Neural cell (in vitro differentiated cells): ENCODE measurements around the gene ZBTB21. TPM values are rescaled to one million over a fixed set of nuclear protein-coding genes. Genes with fewer than 3 reads are reported as not detected.
"Not testable (repeated sequence)": the region's sequence is repeated elsewhere in the genome, so short reads cannot be mapped to it uniquely, and the experiment has no call there.

ENCODE experiments used
- H2AFZ ChIP-seq: fragments of 200-600, 300-800 bp; sonication (generic), shearing (Covaris generic); 2 replicates; pipeline ENCODE4 v1.6.0; 2014; ENCODE audit warnings: low read depth, mild to moderate bottlenecking, antibody characterized with exemption, low read length, moderate library complexity
- H3F3A ChIP-seq: fragments of 200-600 bp; shearing (Covaris generic); 2 replicates; pipeline ENCODE4 v1.6.1; 2016; ENCODE audit warnings: mild to moderate bottlenecking, moderate library complexity, mixed read lengths, antibody characterized with exemption, low read length; ENCODE audit not compliant: insufficient read depth, poor library complexity, severe bottlenecking
- H3K27ac ChIP-seq: fragments of 200-600, 300-800 bp; sonication (generic), shearing (Covaris generic); 2 replicates; pipeline ENCODE4 v1.5.1; 2014; ENCODE audit warnings: mild to moderate bottlenecking, low read length, moderate library complexity
- H3K27me3 ChIP-seq: fragments of 300-800, 200-600 bp; sonication (generic), shearing (Covaris generic); 2 replicates; pipeline ENCODE4 v1.6.0; 2014; ENCODE audit warnings: mild to moderate bottlenecking, low read depth, low read length, moderate library complexity; ENCODE audit not compliant: insufficient read depth
- H3K36me3 ChIP-seq: fragments of 300-800, 200-600 bp; sonication (generic), shearing (Covaris generic); 2 replicates; pipeline ENCODE4 v1.5.1; 2014; ENCODE audit warnings: mild to moderate bottlenecking, antibody characterized with exemption, low read length, moderate library complexity; ENCODE audit not compliant: insufficient read depth
- H3K4me2 ChIP-seq: fragments of 300-800, 200-600 bp; sonication (generic), shearing (Covaris generic); 2 replicates; pipeline ENCODE4 v1.6.0; 2014; ENCODE audit warnings: mild to moderate bottlenecking, low read length
- H3K4me3 ChIP-seq: fragments of 300-800, 200-600 bp; sonication (generic), shearing (Covaris generic); 2 replicates; pipeline ENCODE4 v1.5.1; 2014; ENCODE audit warnings: mild to moderate bottlenecking, low read length, moderate library complexity
- H3K79me2 ChIP-seq: fragments of 200-600 bp; shearing (Covaris generic); replicated peaks from 2 replicates; pipeline ENCODE4 v1.6.0; 2014; ENCODE audit warnings: mild to moderate bottlenecking, low read length, moderate library complexity; ENCODE audit not compliant: insufficient read depth
- H3K9ac ChIP-seq: fragments of 300-800, 200-600 bp; sonication (generic), shearing (Covaris generic); 2 replicates; pipeline ENCODE4 v1.6.1; 2016; ENCODE audit warnings: mild to moderate bottlenecking, low read length, mixed read lengths
- H3K9me2 ChIP-seq: fragments of 200-600 bp; shearing (Covaris generic); 2 replicates; pipeline ENCODE4 v1.6.1; 2016; ENCODE audit warnings: mild to moderate bottlenecking, low read length, mixed read lengths; ENCODE audit not compliant: insufficient read depth
- H3K9me3 ChIP-seq: fragments of 200-600, 300-800 bp; sonication (generic), shearing (Covaris generic); 2 replicates; pipeline ENCODE4 v1.6.1; 2016; ENCODE audit warnings: mild to moderate bottlenecking, mixed run types, low read length, moderate library complexity, mixed read lengths
- H4K20me1 ChIP-seq: fragments of 200-600 bp; shearing (Covaris generic); 2 replicates; pipeline ENCODE4 v1.6.1; 2016; ENCODE audit warnings: mild to moderate bottlenecking, mixed run types; ENCODE audit not compliant: insufficient read depth
- CTCF ChIP-seq: fragments of 450-650 bp; IDR thresholded peaks from 2 replicates; pipeline ENCODE4 v1.5.1; 2014; ENCODE audit warnings: antibody characterized with exemption, mild to moderate bottlenecking, moderate library complexity; ENCODE audit not compliant: poor library complexity, severe bottlenecking
- EP300 ChIP-seq: fragments of 450-650 bp; conservative IDR thresholded peaks from 2 replicates; pipeline ENCODE4 v1.6.1; 2014; ENCODE audit warnings: antibody characterized with exemption, mild to moderate bottlenecking, moderate library complexity; ENCODE audit not compliant: poor library complexity, severe bottlenecking
- EZH2 ChIP-seq: fragments of 200-600, 300-800 bp; shearing (Covaris generic), sonication (generic); IDR thresholded peaks from 2 replicates; pipeline ENCODE4 v1.6.1; 2014; ENCODE audit warnings: antibody characterized with exemption, low read length, borderline replicate concordance, mild to moderate bottlenecking; ENCODE audit not compliant: insufficient read depth, poor library complexity, severe bottlenecking
- MXI1 ChIP-seq: fragments of 450-650 bp; conservative IDR thresholded peaks from 2 replicates; pipeline ENCODE4 v1.6.1; 2014; ENCODE audit warnings: antibody characterized with exemption, mild to moderate bottlenecking; ENCODE audit not compliant: poor library complexity, severe bottlenecking
- POLR2AphosphoS5 ChIP-seq: IDR thresholded peaks from 2 replicates; pipeline ENCODE4 v1.6.1; 2012
- RAD21 ChIP-seq: fragments of 450-650 bp; conservative IDR thresholded peaks from 2 replicates; pipeline ENCODE4 v1.6.1; 2014; ENCODE audit warnings: antibody characterized with exemption, mild to moderate bottlenecking, moderate library complexity
- REST ChIP-seq: IDR thresholded peaks from 2 replicates; pipeline ENCODE4 v1.6.1; 2012; ENCODE audit warnings: borderline replicate concordance
- SMC3 ChIP-seq: fragments of 450-650 bp; conservative IDR thresholded peaks from 2 replicates; pipeline ENCODE4 v1.6.1; 2014; ENCODE audit warnings: antibody characterized with exemption, mild to moderate bottlenecking, moderate library complexity; ENCODE audit not compliant: poor library complexity
- TAF1 ChIP-seq: IDR thresholded peaks from 2 replicates; pipeline ENCODE4 v1.6.1; 2012; ENCODE audit warnings: low read depth
- polyA plus RNA-seq: library from polyadenylated mRNA; depleted of rRNA; stranded (reverse); fragments of >200 nt; gene quantifications from 2 replicates; pipeline ENCODE4 v1.2.3, GENCODE V29; 2014

The ZBTB21 gene
- polyA plus RNA-seq, 1 donor from 2014 or later, result 8.0 TPM

- Histone ChIP-seq H3K4me3 (no peak overlapping the region), H3K4me2 (no peak overlapping the region)
These were observed 59.2 kb downstream of the ZBTB21 start for GRCh38 chr21:41950941-41951351.

GRCh38 chr21:41949631-41950030 is 60.5 kb downstream of the ZBTB21 start:
- not testable (repeated sequence) for H3K9me2 ChIP-seq, H3K4me3 ChIP-seq, H3K9me3 ChIP-seq, H3F3A ChIP-seq, H2AFZ ChIP-seq, H4K20me1 ChIP-seq, H3K79me2 ChIP-seq, H3K27ac ChIP-seq, H3K9ac ChIP-seq, H3K36me3 ChIP-seq, H3K4me2 ChIP-seq
- peaks cover 18% of the 10 kb centered on the region for H3K27me3 ChIP-seq

More at GRCh38 chr21:41950941-41951351, 59.2 kb downstream of the ZBTB21 start:
- no peak for TF ChIP-seq SMC3
- no peak for TF ChIP-seq CTCF
- TF ChIP-seq MXI1, result no peak
- TF ChIP-seq RAD21, result no peak
- TF ChIP-seq EZH2, result no peak
- no peak for TF ChIP-seq REST
- TF ChIP-seq EP300, result no peak
- TF ChIP-seq TAF1, result no peak
- no peak for TF ChIP-seq POLR2AphosphoS5
- Histone ChIP-seq H3K9me3 (no peaks in the 10 kb centered on the region), H3K27me3 (peaks cover 18% of the 10 kb centered on the region), H3K36me3 (no peaks in the 10 kb centered on the region), H4K20me1 (no peaks in the 10 kb centered on the region), H3K79me2 (no peaks in the 10 kb centered on the region), H3F3A (no peaks in the 10 kb centered on the region), H3K9me2 (no peaks in the 10 kb centered on the region), H3K9ac (no peak overlapping the region), H2AFZ (no peak overlapping the region), H3K27ac (no peak overlapping the region)

GRCh38 chr21:41948901-41949300 is 61.3 kb downstream of the ZBTB21 start:
- H3K4me2 ChIP-seq, result no peak overlapping the region
- no peak overlapping the region for H3K27ac ChIP-seq
- H3K9ac ChIP-seq, result no peak overlapping the region
- no peaks in the 10 kb centered on the region for H3K9me3 ChIP-seq
- no peaks in the 10 kb centered on the region for H3K36me3 ChIP-seq
- H3K79me2 ChIP-seq, result no peaks in the 10 kb centered on the region
- H3K9me2 ChIP-seq, result no peaks in the 10 kb centered on the region
- peaks cover 13% of the 10 kb centered on the region for H3K27me3 ChIP-seq
- H3K4me3 ChIP-seq, result no peak overlapping the region
- H3F3A ChIP-seq, result no peaks in the 10 kb centered on the region
- H2AFZ ChIP-seq, result no peak overlapping the region
- no peak for TF ChIP-seq RAD21
- TF ChIP-seq SMC3, result no peak
- no peak for TF ChIP-seq MXI1
- no peak for TF ChIP-seq EP300
- no peak for TF ChIP-seq POLR2AphosphoS5
- TF ChIP-seq REST, result no peak
- no peak for TF ChIP-seq CTCF
- TF ChIP-seq EZH2, result no peak
- no peak for TF ChIP-seq TAF1
- no peaks in the 10 kb centered on the region for H4K20me1 ChIP-seq
